NOMO-1 (cell line): ENCODE data around the gene TLR10.
"Not testable (repeated sequence)": the region's sequence is repeated elsewhere in the genome, so short reads cannot be mapped to it uniquely, and the experiment has no call there.

Experiments
- DNase-seq, 2 experiments: peaks; one replicate each; lab custom pipeline; 2025; ENCODE audit not compliant: unreplicated experiment in 2 of 2; lab: John Stamatoyannopoulos, UW

TLR10 gene

GRCh38 chr4:38782452-38783108 lies at the start of gene TLR10:
TLR10 (minus strand) TSS chr4:38782990; CDS start chr4:38775590, 7,400 bp downstream.
- peak; percentile 42 to 63 for DNase-seq

- no peak for DNase-seq
Observed at GRCh38 chr4:38832206-38832605, 49.4 kb upstream of the TLR10 start.

GRCh38 chr4:38831653-38832052 lies 48.9 kb upstream of the TLR10 start:
- no peak for DNase-seq

GRCh38 chr4:38829237-38829636 lies 46.4 kb upstream of the TLR10 start:
- no peak for DNase-seq

GRCh38 chr4:38823766-38824165 lies 41.0 kb upstream of the TLR10 start:
- DNase-seq, result no peak

- DNase-seq, result no peak
Observed at GRCh38 chr4:38822748-38823303, 40.0 kb upstream of the TLR10 start.

GRCh38 chr4:38821739-38822138 lies 38.9 kb upstream of the TLR10 start:
- DNase-seq, result no peak

- no peak for DNase-seq
Observed at GRCh38 chr4:38820329-38821061, 37.7 kb upstream of the TLR10 start.

- no peak for DNase-seq
Observed at GRCh38 chr4:38819569-38819968, 36.8 kb upstream of the TLR10 start.

- DNase-seq, result no peak
Observed at GRCh38 chr4:38818441-38818976, 35.7 kb upstream of the TLR10 start.

GRCh38 chr4:38815885-38816782 lies 33.3 kb upstream of the TLR10 start:
- DNase-seq, result peak; percentile 81 to 92

GRCh38 chr4:38814386-38814785 lies 31.6 kb upstream of the TLR10 start:
- DNase-seq, result no peak

GRCh38 chr4:38811297-38811696 lies 28.5 kb upstream of the TLR10 start:
- no peak for DNase-seq

- not testable (repeated sequence) for DNase-seq
Observed at GRCh38 chr4:38807462-38807861, 24.7 kb upstream of the TLR10 start.

GRCh38 chr4:38806251-38806650 lies 23.5 kb upstream of the TLR10 start:
- not testable (repeated sequence) for DNase-seq

- peak; percentile 76 to 83 for DNase-seq
Observed at GRCh38 chr4:38805530-38806145, 22.8 kb upstream of the TLR10 start.

- DNase-seq, result peak; percentile 8 to 79
Observed at GRCh38 chr4:38804654-38805295, 22.0 kb upstream of the TLR10 start, which contains the start of gene TLR1. TLR1 (minus strand) TSS chr4:38804791; CDS start chr4:38798831, 5,960 bp downstream.

GRCh38 chr4:38803833-38804653 lies 21.3 kb upstream of the TLR10 start:
- peak; percentile 9 to 21 for DNase-seq
